IMR-90 (cell line): Measurements from ENCODE around the gene SIK3. TPM values are rescaled to one million over a fixed set of nuclear protein-coding genes. Genes with fewer than 3 reads are reported as not detected.

Experiments
- ATAC-seq: fragments of 200-7000 bp; cut with Tn5 transposase; 2 replicates; pipeline ENCODE4 v1.9.1; 2020; ENCODE audit warnings: low read depth, mild to moderate bottlenecking, moderate library complexity
- BruUV-seq: library from RNA; stranded (reverse); fragments of 400-500 nt; replicated peaks from 2 replicates; lab custom pipeline; 2021; lab: Mats Ljungman, UMichigan
- CTCF ChIA-PET: fragments of 300-600 bp; formaldehyde crosslinking; extraction: SDS; loops from one replicate; lab custom pipeline; 2021; ENCODE audit warnings: antibody characterized with exemption; lab: Yijun Ruan, JAX
- POLR2A ChIA-PET: fragments of 300-600 bp; sonication (Branson Sonifier 250); formaldehyde crosslinking; loops from one replicate; lab custom pipeline; 2022; ENCODE audit warnings: antibody characterized with exemption; ENCODE audit not compliant: unreplicated experiment; lab: Charles Lee
- DNase-seq: peaks from one replicate; pipeline ENCODE4 v3.0.0; 2013
- H2AFZ ChIP-seq: replicated peaks from 2 replicates; pipeline ENCODE3; 2013; ENCODE audit warnings: low read length, mild to moderate bottlenecking; ENCODE audit not compliant: poor library complexity
- H2AK5ac ChIP-seq: 2 replicates; pipeline ENCODE4 v1.6.1; 2013; ENCODE audit warnings: low read depth, low read length, inconsistent platforms
- H2AK9ac ChIP-seq: replicated peaks from 2 replicates; pipeline ENCODE3; 2013; ENCODE audit warnings: mild to moderate bottlenecking, low read depth, low read length, moderate library complexity; ENCODE audit not compliant: poor library complexity
- H2BK120ac ChIP-seq: 2 replicates; pipeline ENCODE4 v1.6.1; 2013; ENCODE audit warnings: low read depth, low read length, inconsistent platforms
- H2BK15ac ChIP-seq: 3 replicates; pipeline ENCODE4 v1.6.1; 2013; ENCODE audit warnings: low read depth, low read length, inconsistent platforms
- H2BK20ac ChIP-seq: 2 replicates; pipeline ENCODE4 v1.6.1; 2013; ENCODE audit warnings: low read depth, mild to moderate bottlenecking, inconsistent platforms, low read length, moderate library complexity
- H2BK5ac ChIP-seq: 2 replicates; pipeline ENCODE4 v1.6.1; 2013; ENCODE audit warnings: mild to moderate bottlenecking, low read depth, low read length, inconsistent platforms; ENCODE audit not compliant: poor library complexity, severe bottlenecking
- H3K14ac ChIP-seq: replicated peaks from 2 replicates; pipeline ENCODE4 v1.6.1; 2013; ENCODE audit warnings: low read depth, low read length, inconsistent platforms
- H3K18ac ChIP-seq: 2 replicates; pipeline ENCODE4 v1.6.1; 2013; ENCODE audit warnings: low read depth, low read length, control low read depth
- H3K23ac ChIP-seq: 2 replicates; pipeline ENCODE4 v1.6.1; 2013; ENCODE audit warnings: low read depth, low read length, inconsistent platforms
- H3K27ac ChIP-seq: 2 replicates; pipeline ENCODE4 v1.5.1; 2013; ENCODE audit warnings: mild to moderate bottlenecking, control low read depth, low read length; ENCODE audit not compliant: insufficient read depth
- H3K27me3 ChIP-seq: 2 replicates; pipeline ENCODE4 v1.6.1; 2013; ENCODE audit warnings: low read length; ENCODE audit not compliant: control insufficient read depth, insufficient read depth
- H3K36me3 ChIP-seq: 2 replicates; pipeline ENCODE4 v1.6.1; 2013; ENCODE audit warnings: low read length, mixed read lengths; ENCODE audit not compliant: control insufficient read depth, insufficient read depth
- H3K4ac ChIP-seq: 2 replicates; pipeline ENCODE4 v1.6.1; 2013; ENCODE audit warnings: low read depth, low read length, inconsistent platforms
- H3K4me1 ChIP-seq: 2 replicates; pipeline ENCODE4 v1.6.1; 2013; ENCODE audit warnings: low read length, mixed read lengths; ENCODE audit not compliant: control insufficient read depth, insufficient read depth
- H3K4me2 ChIP-seq: 2 replicates; pipeline ENCODE4 v1.6.1; 2013; ENCODE audit warnings: low read depth, mild to moderate bottlenecking, control low read depth, low read length, moderate library complexity
- H3K4me3 ChIP-seq: 2 replicates; pipeline ENCODE4 v1.5.1; 2013; ENCODE audit warnings: low read depth, mild to moderate bottlenecking, control low read depth, low read length, moderate library complexity; ENCODE audit not compliant: insufficient read depth
- H3K56ac ChIP-seq: 2 replicates; pipeline ENCODE4 v1.6.1; 2013; ENCODE audit warnings: low read length, inconsistent platforms; ENCODE audit not compliant: insufficient read depth; ENCODE audit errors: extremely low read depth
- H3K79me1 ChIP-seq, 2 experiments: 2 replicates each; pipeline ENCODE4 v1.6.1; 2013; ENCODE audit warnings: low read length in 2 of 2, inconsistent platforms in 1 of 2, low read depth in 1 of 2
- H3K9ac ChIP-seq: 2 replicates; pipeline ENCODE4 v1.6.1; 2013; ENCODE audit warnings: low read depth, low read length, control low read depth
- H3K9me1 ChIP-seq: 2 replicates; pipeline ENCODE4 v1.6.1; 2013; ENCODE audit warnings: low read length, inconsistent platforms; ENCODE audit not compliant: insufficient read depth
- H3K9me3 ChIP-seq: 2 replicates; pipeline ENCODE4 v1.6.1; 2013; ENCODE audit warnings: low read length; ENCODE audit not compliant: control insufficient read depth, insufficient read depth
- H4K20me1 ChIP-seq: 2 replicates; pipeline ENCODE4 v1.6.1; 2013; ENCODE audit warnings: low read length, inconsistent platforms; ENCODE audit not compliant: insufficient read depth
- H4K5ac ChIP-seq: 2 replicates; pipeline ENCODE4 v1.6.1; 2013; ENCODE audit warnings: mild to moderate bottlenecking, low read depth, low read length, control low read depth
- H4K8ac ChIP-seq, 2 experiments: 2 replicates each; pipeline ENCODE4 v1.6.1; 2013; ENCODE audit warnings: low read depth in 2 of 2, low read length in 2 of 2, control low read depth in 1 of 2, inconsistent platforms in 1 of 2
- H4K91ac ChIP-seq: 2 replicates; pipeline ENCODE4 v1.6.1; 2013; ENCODE audit warnings: low read depth, low read length, inconsistent platforms; ENCODE audit not compliant: insufficient read depth
- BHLHE40 ChIP-seq: fragments of 150-350 bp; IDR thresholded peaks from 2 replicates; pipeline ENCODE4 v1.6.1; 2016; ENCODE audit warnings: mild to moderate bottlenecking, low read depth, low read length
- CEBPB ChIP-seq: IDR thresholded peaks from 2 replicates; pipeline ENCODE4 v1.6.1; 2012; ENCODE audit warnings: low read depth, low read length, improper control_type of control experiment
- CHD1 ChIP-seq: IDR thresholded peaks from 2 replicates; pipeline ENCODE4 v1.6.1; 2012; ENCODE audit warnings: low read depth, low read length, improper control_type of control experiment
- FOS ChIP-seq: fragments of 150-350 bp; IDR thresholded peaks from 2 replicates; pipeline ENCODE4 v1.6.1; 2016; ENCODE audit warnings: low read depth, low read length
- MAFK ChIP-seq: IDR thresholded peaks from 2 replicates; pipeline ENCODE4 v1.6.1; 2012; ENCODE audit warnings: low read depth, low read length, improper control_type of control experiment
- SMC3 ChIP-seq: fragments of 150-350 bp; IDR thresholded peaks from 2 replicates; pipeline ENCODE4 v1.6.1; 2016; ENCODE audit warnings: low read depth, mild to moderate bottlenecking, antibody characterized with exemption, low read length, moderate library complexity
- WGBS, 2 experiments: methylation state at CpG; one replicate each; pipeline versions ENCODE4 v1.1.5 to v1.1.7; 2013; ENCODE audit warnings: missing lambda C conversion rate in 2 of 2; ENCODE audit not compliant: insufficient read length in 1 of 2; ENCODE audit errors: extremely low coverage in 2 of 2; 5-methylcytosine and 5-hydroxymethylcytosine counted together
- dilution Hi-C: fragments of 300-500 bp; cut with HindIII; formaldehyde crosslinking; loops from one replicate; pipeline ENCODE4 v1.14.3; 2018; ENCODE audit warnings: low sequenced_read_pairs; ENCODE audit not compliant: unreplicated experiment
- in situ Hi-C: fragments of 300-500 bp; cut with MboI; formaldehyde crosslinking; loops from 3 replicates; pipeline ENCODE4 v1.14.3; 2019; ENCODE audit warnings: low sequenced_read_pairs, inconsistent platforms, mixed read lengths
- intact Hi-C: fragments of 100-400 bp; cut with micrococcal nuclease; formaldehyde crosslinking; loops from 2 replicates; pipeline ENCODE4 v1.10.0; 2022
- polyA plus RNA-seq, 3 experiments: library from polyadenylated mRNA; depleted of rRNA; stranded (reverse); fragments of >200 nt; gene quantifications; 2 replicates each; pipeline ENCODE4 v1.2.3, GENCODE V29; 2012; ENCODE audit warnings: low replicate concordance in 1 of 3
- total RNA-seq: library from RNA; depleted of rRNA; stranded (reverse); fragments of >200 nt; gene quantifications from 2 replicates; pipeline ENCODE4 v1.2.3, GENCODE V29; 2012

Gene SIK3
- total and polyA plus RNA-seq, 2 of the 4 experiments (the other 2 are of a cell fraction) = 8.2 to 9.1 TPM

DNA sequence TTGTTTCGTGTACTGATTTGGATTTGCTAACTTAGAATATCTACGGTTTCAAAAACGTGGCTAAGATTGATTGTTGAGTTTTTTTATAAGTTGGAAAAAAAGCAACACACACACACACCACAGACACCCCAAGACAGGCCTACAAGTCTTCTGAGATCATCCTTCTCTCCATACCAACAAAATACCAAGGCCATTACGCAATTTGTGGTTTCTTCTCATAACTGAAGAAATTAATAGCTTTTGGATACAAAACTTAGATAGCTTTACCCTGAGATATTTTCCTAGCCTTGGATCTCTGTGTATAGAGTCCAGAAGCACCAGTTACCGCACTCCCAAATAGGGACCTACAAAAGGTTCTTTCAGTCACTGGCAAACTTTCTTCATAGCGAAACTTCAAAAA, 113.6 kb downstream of the SIK3 start:
- peak overlapping the region; percentile 76; the same call in 1 of the 2 replicates for H3K18ac ChIP-seq
- peak overlapping the region; percentile 91; the same call in 1 of the 2 replicates for H3K4me2 ChIP-seq
- no peak overlapping the region; the same call in 1 of the 2 replicates for H3K4ac ChIP-seq
- H3K56ac ChIP-seq = no peak overlapping the region
- H3K9me1 ChIP-seq = peaks cover 7% of the 10 kb centered on the region
- H3K36me3 ChIP-seq = no peaks in the 10 kb centered on the region
- H3K27ac ChIP-seq = no peak overlapping the region
- in situ Hi-C loops = no loop called here
- no peak overlapping the region; the same call in 1 of the 2 replicates for H4K5ac ChIP-seq
- no peak overlapping the region for H4K8ac ChIP-seq
- no peak overlapping the region for H2AFZ ChIP-seq
- WGBS, 2 experiments = no CpG with 5 or more reads among the region's 6 CpGs
- peak overlapping the region; percentile 73 for H2BK5ac ChIP-seq
- TF ChIP-seq BHLHE40 = peak; percentile 41; the same call in 1 of the 2 replicates
- peak; percentile 99 for TF ChIP-seq CEBPB
- TF ChIP-seq CHD1 = no peak
- TF ChIP-seq MAFK = no peak
- TF ChIP-seq SMC3 = peak; percentile 9; the same call in 1 of the 2 replicates
- TF ChIP-seq FOS = peak; percentile 47; the same call in 1 of the 2 replicates
- no peak overlapping the region for H2BK20ac ChIP-seq
- no peak overlapping the region for H4K91ac ChIP-seq
- no peaks in the 10 kb centered on the region for H3K27me3 ChIP-seq
- no TSS peak for BruUV-seq
- no peaks in the 10 kb centered on the region for H3K9me3 ChIP-seq
- DNase-seq (peak; percentile 98), ATAC-seq (peak; percentile 80)
- peak overlapping the region; percentile 16; the same call in 1 of the 3 replicates for H2BK15ac ChIP-seq
- H2AK5ac ChIP-seq = no peak overlapping the region
- no peak overlapping the region; the same call in 1 of the 2 replicates for H3K23ac ChIP-seq
- H3K4me3 ChIP-seq = no peak overlapping the region
- H3K4me1 ChIP-seq = peaks cover 11% of the 10 kb centered on the region
- peak overlapping the region; percentile 51; the same call in 1 of the 2 replicates for H3K14ac ChIP-seq
- ChIA-PET CTCF (interaction anchor here (1.9 kb wide), 1 partner anchor 11 kb away, joined by 7 read pairs; no protein-coding TSS in a partner anchor), POLR2A (no interaction called here)
- no peak overlapping the region for H3K9ac ChIP-seq
- peak overlapping the region; percentile 29; the same call in 1 of the 2 replicates for H2BK120ac ChIP-seq
- dilution Hi-C loops = no loop called here
- intact Hi-C loops = loop anchor here (2.0 to 5.0 kb wide), 2 partner anchors 97 to 112 kb away; no protein-coding TSS in a partner anchor
- no peak overlapping the region for H2AK9ac ChIP-seq
- H3K79me1 ChIP-seq = peaks cover 18 to 59% of the 10 kb centered on the region in 2 experiments
- peaks cover 27% of the 10 kb centered on the region for H4K20me1 ChIP-seq
